ENCODE results near the gene LRP2.

DNA sequence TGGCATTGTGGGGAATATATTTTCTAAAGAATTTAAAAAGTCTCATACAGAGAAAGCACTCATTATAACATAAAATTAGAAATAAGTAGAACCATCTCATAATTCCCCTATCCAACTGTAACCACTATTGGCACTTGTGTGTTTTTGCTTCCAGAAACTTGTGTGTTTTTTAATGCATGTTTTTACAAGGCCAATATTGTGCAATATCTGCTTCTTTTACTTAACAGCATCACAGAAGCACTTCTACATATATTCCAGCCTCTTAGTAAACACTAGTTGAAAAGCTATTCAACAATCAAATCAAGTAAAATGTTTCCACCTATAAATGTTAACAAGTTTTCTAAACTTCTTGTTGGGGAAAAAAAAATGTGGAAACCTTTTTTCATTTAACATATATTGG lies 132.7 kb downstream of the LRP2 start:
- TF ChIP-seq, protein P1, sequence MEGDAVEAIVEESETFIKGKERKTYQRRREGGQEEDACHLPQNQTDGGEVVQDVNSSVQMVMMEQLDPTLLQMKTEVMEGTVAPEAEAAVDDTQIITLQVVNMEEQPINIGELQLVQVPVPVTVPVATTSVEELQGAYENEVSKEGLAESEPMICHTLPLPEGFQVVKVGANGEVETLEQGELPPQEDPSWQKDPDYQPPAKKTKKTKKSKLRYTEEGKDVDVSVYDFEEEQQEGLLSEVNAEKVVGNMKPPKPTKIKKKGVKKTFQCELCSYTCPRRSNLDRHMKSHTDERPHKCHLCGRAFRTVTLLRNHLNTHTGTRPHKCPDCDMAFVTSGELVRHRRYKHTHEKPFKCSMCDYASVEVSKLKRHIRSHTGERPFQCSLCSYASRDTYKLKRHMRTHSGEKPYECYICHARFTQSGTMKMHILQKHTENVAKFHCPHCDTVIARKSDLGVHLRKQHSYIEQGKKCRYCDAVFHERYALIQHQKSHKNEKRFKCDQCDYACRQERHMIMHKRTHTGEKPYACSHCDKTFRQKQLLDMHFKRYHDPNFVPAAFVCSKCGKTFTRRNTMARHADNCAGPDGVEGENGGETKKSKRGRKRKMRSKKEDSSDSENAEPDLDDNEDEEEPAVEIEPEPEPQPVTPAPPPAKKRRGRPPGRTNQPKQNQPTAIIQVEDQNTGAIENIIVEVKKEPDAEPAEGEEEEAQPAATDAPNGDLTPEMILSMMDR (IDR thresholded peaks at IDR 0.05), result no peak
- TF ChIP-seq POLR2A (IDR thresholded peaks at IDR 0.05), result no peak

Measured in uterus (tissue), 2 donors.